ENCODE data around the gene PLPP3.

- no peak for TF ChIP-seq ZNF501 (tag by site-specific recombination; IDR thresholded peaks at IDR 0.05)
- no peak for TF ChIP-seq CTCF (tag by site-specific recombination; IDR thresholded peaks at IDR 0.05)
- TF ChIP-seq ZNF645 (tag by site-specific recombination; IDR thresholded peaks at IDR 0.05): no peak
- no peak for TF ChIP-seq TCF7L2 (IDR thresholded peaks at IDR 0.05; ENCODE audit: borderline replicate concordance, low read depth, low read length)
- TF ChIP-seq ZNF174 (tag by site-specific recombination; IDR thresholded peaks at IDR 0.05): no peak
- TF ChIP-seq ZNF274 (IDR thresholded peaks at IDR 0.05; ENCODE audit: low read length): no peak
- no peak for TF ChIP-seq ZNF274 (tag by site-specific recombination; IDR thresholded peaks at IDR 0.05; ENCODE audit: borderline replicate concordance)
- no peak for TF ChIP-seq ZNF350 (tag by site-specific recombination; IDR thresholded peaks at IDR 0.05)
- no peak for TF ChIP-seq PBX3 (CRISPR knock-in tag; IDR thresholded peaks at IDR 0.05)
Observed at GRCh38 chr1:56575865-56576264, 3.5 kb downstream of the PLPP3 start.

Measured in HEK293 (cell line).